Peyer's patch (tissue), 4 donors: Measurements from ENCODE around the gene NOTCH3.

Source experiments
- POLR2A ChIP-seq, 2 donors: fragments of 450-650 bp; IDR thresholded peaks; one replicate each; pipeline ENCODE4 v1.5.1; 2017; ENCODE audit warnings: antibody characterized with exemption in 2 of 2, mild to moderate bottlenecking in 2 of 2, moderate library complexity in 2 of 2
- TF ChIP-seq, protein P1 (sequence below), 6 experiments: fragments of 450-650 bp in 4 of 6; fragments of 200-600 bp in 2 of 6; sonication (generic) in 1 of 6; IDR thresholded peaks; one replicate each; pipeline ENCODE4 v1.5.1; 2017 to 2019; ENCODE audit warnings: antibody characterized with exemption in 6 of 6, mild to moderate bottlenecking in 3 of 6, moderate library complexity in 1 of 6

GRCh38 chr19:15123031-15123890 is 77.5 kb downstream of the NOTCH3 start:
- no peak for TF ChIP-seq POLR2A (IDR thresholded peaks at IDR 0.05)
- TF ChIP-seq, protein P1, sequence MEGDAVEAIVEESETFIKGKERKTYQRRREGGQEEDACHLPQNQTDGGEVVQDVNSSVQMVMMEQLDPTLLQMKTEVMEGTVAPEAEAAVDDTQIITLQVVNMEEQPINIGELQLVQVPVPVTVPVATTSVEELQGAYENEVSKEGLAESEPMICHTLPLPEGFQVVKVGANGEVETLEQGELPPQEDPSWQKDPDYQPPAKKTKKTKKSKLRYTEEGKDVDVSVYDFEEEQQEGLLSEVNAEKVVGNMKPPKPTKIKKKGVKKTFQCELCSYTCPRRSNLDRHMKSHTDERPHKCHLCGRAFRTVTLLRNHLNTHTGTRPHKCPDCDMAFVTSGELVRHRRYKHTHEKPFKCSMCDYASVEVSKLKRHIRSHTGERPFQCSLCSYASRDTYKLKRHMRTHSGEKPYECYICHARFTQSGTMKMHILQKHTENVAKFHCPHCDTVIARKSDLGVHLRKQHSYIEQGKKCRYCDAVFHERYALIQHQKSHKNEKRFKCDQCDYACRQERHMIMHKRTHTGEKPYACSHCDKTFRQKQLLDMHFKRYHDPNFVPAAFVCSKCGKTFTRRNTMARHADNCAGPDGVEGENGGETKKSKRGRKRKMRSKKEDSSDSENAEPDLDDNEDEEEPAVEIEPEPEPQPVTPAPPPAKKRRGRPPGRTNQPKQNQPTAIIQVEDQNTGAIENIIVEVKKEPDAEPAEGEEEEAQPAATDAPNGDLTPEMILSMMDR (IDR thresholded peaks at IDR 0.05) = no peak
